HL-60/S4 treated with retinoic acid at 250 ng/mL for 4 days and 3 days (cell line): ENCODE measurements around the gene MYO18B.
"Not testable (repeated sequence)": the region's sequence is repeated elsewhere in the genome, so short reads cannot be mapped to it uniquely, and the experiment has no call there.

Experiments used
- in situ Hi-C: fragments of 300-500 bp; cut with MboI; formaldehyde crosslinking; loops from 2 replicates; pipeline ENCODE4 v1.7.0; 2022; ENCODE audit warnings: low sequenced_read_pairs

Gene MYO18B

DNA sequence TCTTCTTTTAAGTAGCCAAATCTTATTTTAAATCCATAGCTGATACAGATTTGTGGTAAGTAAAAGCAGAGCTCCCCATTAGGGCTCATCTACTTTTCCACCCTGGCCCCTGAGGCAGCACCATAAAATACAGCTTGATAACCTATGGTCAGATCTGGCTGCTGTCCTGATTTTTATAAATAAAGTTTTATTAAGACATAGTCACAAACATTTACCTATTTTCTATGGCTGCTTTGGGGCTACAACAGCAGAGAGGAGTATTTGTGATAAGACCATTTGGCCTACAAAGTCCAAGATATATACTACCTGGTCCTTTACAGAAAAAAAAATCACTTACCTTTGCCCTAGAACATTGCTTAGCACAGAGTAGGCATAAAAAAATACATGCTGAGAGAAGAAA lies 227.3 kb downstream of the MYO18B start:
- in situ Hi-C loops: no loop called here

DNA sequence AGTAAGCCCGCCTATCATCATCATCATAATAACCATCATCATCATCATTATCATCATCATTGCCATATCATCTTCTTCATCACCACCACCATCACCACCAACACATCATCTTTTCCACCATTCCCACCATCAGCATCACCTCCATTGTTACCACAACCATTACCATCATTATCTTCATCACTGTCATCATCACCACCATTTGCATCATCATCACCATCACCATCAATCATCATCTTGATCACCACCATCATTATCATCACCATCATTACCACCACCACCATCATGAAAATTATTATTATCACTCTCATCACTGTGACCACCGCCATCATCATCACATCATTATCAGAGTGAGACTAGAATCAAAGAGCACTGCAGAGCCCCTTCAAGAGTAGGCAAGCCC lies 227.9 kb downstream of the MYO18B start:
- in situ Hi-C loops: no loop called here

DNA sequence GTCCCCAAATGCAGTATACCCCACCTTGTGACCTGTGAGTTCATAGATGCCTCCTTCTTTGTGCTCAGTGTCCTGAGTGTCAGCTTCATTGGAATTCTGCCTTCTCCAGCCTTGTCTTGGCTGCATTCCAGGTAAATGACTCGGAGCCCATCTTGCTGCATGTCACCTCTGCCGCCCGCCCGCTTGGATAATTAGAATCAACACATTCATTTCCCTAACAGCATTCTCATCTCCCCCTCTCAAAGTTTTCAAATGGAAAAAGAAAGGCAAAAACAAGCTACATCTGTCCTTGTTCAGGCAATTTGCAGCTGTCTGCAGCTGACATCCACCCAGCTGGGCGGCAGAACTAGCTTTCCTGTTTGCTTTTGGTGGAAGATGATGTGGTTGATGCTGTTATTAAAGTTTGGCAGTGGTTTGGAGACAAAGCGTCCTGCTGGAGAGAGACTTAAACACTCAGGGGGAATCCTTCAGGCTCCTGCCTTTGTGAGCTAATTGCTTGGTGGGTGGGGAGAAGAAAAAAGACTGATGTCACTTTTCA lies 228.5 kb downstream of the MYO18B start:
- in situ Hi-C loops: no loop called here

DNA sequence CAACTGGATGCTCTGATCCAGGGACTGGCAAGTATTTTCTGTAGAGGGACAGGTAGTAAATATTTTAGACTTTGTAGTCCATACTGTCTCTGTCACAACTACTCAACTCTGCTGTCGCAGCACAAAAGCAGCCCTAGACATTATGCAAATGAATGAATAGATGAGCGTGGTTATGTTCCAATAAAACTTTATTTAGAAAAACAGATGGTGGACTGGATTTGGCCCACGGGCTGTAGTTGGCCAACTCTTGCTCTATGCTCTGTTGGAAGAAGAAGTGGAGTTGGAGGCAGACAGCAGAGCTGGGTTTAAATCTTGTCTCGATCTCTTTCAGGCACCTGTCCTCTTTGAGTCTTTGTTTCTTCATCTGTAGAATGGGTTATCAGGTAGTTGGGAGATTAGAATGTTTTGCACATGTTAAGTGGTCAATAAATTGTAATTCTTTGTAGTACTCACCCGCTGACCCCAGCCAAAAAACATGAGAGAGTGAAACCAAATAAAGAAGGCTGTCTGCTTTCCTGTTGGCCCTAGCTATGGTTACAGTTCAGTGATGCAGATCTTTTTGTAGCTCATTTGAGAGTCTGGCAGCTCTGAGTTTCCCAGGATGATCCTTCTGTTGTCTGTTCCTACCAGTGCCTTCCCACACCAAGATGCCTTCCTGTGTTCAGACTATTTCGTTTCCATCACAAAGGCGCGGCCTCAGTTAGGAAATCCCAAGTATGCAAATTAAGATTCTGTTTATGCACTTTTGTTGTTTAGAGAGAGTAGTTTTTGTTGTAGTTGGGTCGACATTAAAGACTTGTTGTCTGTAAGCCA lies 229.2 kb downstream of the MYO18B start:
- in situ Hi-C loops: no loop called here

DNA sequence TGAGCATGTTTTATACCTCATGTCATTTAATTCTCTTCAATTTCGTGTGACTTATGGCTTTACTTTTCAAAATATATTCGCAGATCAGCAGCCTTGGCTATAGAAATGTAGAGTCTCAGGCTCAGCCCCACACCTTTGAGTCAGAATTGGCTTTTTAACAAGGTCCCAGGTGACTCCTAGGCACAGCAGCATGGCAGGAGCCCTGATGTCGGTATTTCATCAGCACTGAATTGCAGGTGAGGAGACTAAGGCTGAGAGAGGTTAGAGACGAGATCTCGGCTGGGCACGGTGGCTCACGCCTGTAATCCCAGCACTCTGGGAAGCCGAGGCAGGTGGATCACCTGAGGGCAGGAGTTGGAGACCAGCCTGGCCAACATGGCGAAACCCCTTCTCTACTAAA lies 230.4 kb downstream of the MYO18B start:
- in situ Hi-C loops: no loop called here

DNA sequence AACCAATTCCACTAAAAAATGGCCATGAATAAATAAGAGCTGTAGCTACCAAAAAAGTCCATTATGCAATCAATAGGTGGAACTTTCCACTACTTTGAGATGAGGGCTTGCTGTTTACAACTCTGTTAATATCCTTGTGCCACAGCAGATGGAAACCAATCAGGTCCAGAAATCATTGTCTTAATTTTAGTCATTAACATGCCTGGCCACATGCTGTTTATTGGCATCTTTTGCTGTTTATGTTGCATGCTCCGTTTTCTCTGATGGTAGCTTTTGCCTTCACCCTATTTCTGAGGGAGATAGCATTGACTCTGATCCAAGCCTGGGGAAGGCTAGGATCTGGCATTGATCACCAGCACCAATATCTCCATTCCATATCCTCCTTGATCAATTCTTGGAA lies 234.4 kb downstream of the MYO18B start:
- in situ Hi-C loops: no loop called here

DNA sequence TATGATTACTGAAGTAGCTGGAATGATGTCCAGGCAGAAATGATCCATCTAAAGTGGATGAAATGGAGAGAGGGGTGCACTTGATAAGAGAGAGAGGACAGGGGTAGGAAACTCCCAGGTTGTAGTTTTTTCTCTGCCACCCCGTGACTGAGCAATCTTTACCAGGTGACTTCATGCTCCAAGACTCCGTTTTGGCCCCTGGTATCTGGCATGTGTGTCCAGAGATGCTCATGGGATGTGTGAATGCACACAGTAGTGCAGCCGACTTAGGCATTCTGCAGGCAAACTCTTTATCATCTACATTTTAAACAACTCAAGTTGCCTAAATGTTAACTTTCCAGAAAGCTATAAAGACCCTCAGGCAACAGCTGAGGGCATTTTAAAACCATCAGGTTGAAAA lies 238.0 kb downstream of the MYO18B start:
- in situ Hi-C loops: no loop called here

DNA sequence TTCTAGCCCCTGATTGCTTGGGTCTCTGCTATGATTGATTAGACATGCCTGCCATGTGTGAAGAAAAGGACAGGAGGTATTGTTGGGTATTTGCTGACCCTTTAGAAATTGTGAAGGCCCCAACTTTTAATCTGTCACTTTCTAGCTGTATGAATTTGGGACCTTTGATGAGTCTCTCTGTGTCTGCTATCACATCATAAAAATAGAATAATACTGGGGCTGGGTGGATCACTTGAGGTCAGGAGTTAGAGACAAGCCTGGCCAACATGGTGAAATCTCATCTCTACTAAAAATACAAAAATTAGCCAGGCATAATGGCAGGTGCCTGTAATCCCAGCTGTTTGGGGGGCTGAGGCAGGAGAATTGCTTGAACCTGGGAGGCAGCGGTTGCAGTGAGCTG lies 242.9 kb downstream of the MYO18B start:
- in situ Hi-C loops: not testable (repeated sequence)

DNA sequence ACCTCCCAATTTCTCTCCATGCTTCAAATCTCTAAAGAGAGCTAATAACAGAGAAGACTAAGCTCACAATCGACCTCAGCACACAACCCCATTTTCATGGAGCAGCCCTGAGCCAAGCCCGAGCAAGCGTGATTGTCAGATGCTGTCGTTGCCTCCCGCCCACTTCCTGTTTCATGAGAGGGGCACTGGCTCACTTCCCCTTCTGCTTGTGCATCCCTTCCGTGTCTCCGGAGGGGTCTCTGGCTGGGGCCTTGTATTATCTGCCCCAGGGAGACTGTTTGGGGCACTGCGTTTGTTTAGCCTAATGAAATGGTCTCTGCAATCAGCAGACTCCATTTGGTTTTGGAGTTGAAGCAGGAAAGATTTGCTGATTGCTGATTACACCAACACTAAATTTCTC lies 246.0 kb downstream of the MYO18B start:
- in situ Hi-C loops: no loop called here

DNA sequence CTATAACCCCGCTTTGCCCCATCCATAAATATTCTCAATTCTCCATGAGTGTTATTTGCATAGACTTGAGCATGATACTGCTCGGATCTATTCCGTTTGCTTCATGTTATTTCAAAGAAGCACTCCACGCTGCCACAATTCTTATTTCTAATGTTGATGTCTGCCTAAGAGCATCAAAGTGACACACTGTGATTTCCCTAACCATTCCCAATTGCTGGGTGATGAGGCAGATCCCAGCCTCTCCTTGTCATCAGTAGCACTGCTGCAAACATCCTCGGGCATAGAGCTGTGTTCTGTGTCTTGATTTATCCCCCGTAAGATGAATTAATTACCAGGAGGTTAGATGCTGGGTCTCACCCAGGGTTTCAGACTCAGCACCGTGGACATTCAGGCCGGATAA lies 249.0 kb downstream of the MYO18B start:
- in situ Hi-C loops: no loop called here

DNA sequence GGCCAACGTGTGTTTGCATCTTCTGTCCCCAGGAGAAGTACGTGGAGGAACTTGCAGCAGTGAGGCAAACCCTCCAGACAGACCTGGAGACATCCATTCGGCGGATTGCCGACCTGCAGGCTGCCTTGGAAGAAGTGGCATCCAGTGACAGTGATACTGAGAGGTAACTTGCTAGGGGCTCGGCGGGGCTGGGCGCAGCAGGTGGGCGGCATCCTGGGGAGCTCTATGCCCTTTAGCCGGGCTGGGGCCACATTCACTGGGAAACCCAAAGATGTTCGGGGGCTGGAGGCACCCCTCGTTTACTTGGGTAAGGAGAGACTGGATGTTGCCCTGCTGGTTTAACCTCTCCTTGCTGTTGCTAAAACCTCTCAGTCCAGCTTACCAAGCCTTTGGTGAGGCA lies 250.3 kb downstream of the MYO18B start:
- in situ Hi-C loops: no loop called here

DNA sequence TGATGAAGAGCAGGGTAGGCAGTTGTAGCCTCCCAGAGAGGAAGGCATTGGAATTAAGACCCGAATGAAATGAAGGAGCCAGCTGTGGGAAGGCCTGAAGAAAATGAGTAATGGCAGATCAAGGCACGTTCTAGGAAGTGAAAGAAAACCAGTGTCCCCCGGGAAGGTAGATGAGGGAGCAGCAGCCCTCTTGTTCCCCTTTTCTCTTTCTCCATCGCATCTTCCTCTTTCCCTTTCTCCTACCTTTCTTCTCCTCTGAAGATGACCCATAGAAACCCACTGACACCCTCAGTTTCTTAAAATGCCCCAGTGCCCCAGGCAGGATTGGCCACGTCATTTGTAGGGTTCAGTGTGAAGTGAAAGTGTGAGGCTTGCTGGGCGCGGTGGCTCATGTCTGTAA lies 254.7 kb downstream of the MYO18B start:
- in situ Hi-C loops: no loop called here

DNA sequence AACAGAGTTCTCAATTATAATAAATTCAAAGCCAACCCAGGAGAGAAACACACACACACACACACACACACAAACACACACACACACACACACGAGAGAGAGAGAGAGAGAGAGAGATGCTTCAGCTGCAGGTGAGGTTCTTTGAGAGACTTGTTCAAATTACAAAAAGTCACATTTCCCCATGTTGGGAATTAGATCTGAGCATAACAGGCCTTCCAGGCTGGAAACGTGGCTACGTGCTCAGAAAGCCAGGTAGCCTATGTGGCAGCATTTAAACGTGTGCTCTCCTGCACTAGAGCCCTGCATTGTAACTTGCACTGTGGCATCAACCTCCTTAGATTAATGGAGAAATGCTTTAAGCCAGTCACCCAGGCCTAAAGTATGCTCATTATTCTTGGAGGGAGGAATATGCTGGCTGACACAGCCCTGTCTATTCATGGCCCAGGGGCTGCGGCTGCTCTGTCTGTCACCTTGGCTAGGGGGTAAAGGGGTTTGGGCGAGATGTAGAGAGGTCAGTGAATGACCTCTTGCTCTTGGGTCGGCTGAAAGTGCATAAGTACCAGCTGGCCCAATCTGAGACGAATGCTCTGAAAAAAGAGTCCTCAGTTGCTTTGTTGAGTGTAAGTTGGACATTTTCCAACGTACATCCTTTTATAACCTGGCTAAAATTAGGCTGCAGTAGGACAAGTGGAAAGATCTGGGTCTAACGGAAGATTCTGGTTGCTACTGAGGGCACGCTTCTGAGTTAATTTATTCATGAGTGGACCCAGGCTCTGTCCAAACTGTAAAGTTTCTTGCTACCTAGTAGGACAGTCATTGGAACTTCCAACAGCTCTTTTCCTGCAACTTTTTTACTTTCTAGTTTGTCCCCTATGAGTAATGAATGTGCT lies 256.1 kb downstream of the MYO18B start:
- in situ Hi-C loops: no loop called here

DNA sequence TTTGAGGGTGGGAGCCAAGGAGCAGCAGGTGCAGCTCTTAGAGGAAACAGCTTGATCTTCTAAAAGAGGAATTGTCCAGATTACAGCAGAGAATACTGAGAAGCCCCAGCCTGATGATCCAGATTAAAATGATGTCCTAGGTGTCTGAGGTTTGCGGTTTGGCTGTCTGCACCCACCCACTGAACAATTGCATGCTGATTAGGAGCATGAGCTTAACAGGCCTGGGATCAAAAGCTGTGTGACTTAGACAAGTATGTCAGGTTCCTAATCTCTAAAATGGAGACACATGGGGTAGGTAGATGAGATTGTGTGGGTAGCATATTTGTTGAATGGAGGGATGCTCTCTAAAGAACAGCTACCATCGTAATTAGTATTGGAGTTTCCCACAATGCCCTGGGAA lies 260.5 kb downstream of the MYO18B start:
- in situ Hi-C loops: no loop called here

DNA sequence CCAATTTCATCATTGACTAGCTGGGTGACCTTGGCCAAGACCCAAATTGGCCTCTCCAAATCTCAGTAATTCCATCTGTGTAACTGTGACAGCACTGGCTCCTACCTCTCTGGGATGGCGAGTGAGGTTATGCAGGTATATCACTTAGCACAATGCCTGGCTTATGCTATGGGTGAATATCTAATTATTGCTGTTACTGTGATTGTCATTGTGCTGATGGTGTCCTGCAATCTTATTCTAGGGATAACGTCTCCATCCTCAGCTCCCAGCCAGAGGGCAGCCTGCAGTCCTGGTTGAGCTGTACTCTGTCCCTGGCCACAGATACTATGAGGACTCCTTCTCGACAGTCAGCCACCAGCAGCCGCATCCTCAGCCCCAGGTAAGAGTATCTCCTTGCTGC lies 262.5 kb downstream of the MYO18B start:
- in situ Hi-C loops: no loop called here

DNA sequence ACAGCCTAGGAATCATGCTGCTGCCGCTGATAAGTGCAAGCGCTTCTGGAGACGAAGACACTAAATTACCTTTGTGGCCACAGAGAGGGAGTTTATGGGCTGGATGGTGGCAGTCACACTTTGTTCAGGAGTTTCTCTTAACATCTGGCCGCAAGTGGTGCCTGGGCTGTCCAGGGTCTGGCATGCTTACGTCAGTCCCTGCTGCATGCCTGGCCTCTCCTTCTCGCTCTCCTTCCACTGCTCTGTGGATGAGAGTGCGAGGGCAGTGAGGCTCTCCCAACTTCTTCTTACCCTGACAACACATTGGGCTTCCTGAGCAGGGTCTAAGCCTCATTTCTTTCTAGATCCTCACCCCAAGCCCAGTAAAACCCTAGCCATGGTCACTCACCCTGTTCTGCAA lies 266.6 kb downstream of the MYO18B start:
- in situ Hi-C loops: no loop called here

DNA sequence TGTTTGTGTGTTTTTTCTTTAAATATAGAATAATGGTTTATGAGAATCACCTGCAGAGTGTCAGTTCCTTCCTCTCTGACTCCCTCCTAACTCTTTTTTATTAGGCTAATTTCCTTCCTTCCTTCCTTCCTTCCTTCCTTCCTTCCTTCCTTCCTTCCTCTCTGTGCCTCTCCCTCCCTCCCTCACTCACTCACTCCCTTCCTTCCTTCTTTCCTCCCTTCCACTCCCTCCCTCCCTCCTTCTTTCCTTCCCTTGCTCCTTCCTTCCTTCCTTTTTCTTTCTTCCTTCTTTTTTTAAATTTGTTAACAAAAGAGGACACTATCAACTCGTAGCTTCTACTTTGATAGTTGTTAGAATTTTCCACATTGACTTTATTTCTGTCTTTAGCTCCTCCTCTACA lies 274.9 kb downstream of the MYO18B start:
- in situ Hi-C loops: no loop called here

DNA sequence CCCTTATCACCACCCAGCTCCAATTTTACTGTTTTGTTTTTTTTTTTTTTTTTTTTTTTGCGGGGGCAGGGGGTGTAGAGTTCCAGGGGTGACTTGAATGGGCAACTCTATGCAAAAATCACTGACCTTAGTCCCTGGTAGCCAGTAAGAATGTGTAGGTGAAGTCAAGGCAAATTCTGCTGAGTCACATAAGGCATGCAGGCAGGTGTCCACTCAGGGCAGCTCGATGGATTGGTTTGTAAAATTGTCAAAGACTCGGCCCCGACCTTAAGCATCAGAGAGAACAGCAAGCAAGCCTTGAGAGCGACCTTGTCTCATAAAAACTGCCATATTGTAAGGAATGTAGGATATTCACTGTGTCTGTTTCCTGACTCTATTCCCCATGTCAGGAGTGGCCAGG lies 275.9 kb downstream of the MYO18B start:
- in situ Hi-C loops: no loop called here

DNA sequence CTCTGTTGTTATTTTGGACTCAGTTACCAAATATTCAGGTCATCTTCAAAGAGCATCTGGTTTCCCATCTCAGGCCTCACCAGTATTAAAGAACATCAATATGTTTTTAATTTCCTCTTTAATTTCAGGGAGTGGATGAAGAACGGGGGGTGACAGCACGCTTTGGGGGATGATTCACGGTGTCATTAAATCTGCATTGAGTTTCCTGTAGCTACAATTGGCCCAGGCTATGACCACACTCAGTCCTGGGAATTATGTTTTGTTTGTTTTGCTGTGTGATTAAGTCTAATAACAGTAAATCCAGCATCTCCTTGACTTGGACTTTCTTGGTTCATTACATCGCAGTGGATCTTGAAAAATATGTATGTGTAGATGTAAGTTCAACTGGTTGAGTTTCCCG lies 277.6 kb downstream of the MYO18B start:
- in situ Hi-C loops: no loop called here

DNA sequence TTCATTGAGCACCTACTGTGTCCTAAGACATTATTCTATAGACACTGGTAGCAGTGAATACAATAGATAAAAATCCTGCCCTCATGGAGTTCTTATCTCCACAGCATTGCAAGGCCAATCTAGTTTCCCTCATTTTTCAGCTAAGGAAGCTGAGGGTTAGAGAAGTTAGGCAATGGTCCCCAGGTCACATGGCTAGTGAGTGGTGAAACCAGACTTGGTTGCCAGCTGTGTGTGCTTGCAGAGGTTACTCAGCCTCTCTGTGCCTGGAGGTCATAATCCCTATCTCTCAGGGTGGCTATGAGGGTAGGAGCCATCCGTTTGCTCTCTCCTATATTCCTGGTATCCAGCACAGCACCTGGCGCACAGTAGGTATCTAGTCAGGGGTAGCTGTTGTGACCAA lies 279.5 kb downstream of the MYO18B start:
- in situ Hi-C loops: no loop called here

DNA sequence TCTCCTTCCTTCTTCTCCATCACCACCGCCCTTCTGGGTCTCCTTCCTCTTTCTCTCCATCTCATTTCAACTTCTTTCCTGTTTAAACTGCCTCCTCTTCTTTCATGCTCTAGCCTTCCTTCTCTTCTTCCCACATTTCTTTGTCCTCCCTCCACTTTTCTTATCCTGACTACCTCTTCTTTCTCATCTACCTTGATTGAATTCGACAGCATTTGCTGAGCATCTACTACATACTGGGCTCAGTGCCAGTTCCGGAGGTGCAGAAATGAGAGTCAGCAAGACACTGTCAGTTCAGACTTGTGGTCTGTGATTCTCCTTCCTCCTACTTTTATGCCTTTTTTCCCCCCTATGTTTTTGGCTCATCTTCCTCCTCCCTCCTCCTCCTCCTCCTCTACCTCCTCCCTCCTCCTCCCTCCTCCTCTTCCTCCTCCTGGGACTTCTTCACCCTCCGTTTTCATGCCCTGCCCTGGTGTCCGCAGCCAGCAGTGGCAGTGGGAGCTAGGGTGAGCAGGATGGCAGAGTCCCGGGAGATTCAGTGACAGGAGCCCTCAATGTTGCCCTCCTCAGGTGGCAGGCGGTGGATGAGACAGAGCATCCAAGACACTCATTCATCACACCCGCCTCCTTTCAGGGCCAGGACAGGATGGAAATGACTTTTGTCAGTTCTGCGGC lies 281.3 kb downstream of the MYO18B start:
- in situ Hi-C loops: no loop called here
